ENCODE data around the gene CC2D1A. TPM values are rescaled to one million over a fixed set of nuclear protein-coding genes. Genes with fewer than 3 reads are reported as not detected.

CC2D1A gene
- total RNA-seq, 4 donors from 2014 or later = 42.7 to 99.3 (median 56.0) TPM

DNA sequence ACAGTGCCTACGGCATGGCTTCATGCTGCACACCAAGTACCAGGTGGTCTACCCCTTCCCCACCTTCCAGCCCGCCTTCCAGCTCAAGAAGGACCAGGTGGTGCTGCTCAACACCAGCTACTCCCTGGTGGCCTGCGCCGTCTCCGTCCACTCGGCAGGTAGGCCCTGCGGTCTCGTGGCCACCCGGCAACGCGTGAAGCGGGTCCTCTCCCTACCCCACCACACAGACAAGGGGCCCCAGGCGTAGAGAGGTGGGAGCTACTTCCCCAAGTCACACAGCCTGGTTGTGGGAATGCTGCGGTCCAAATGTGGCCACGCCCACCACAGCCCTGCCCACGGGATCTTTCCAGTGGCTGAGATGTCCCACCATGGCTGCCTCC lies 50.4 kb downstream of the CC2D1A start:
- peaks cover 2 to 74% (median 15%) of the 10 kb centered on the region in 3 donors for H3K36me3 ChIP-seq
- no peaks in the 10 kb centered on the region for H3K9me3 ChIP-seq
- DNase-seq (ENCODE audit: low spot score in 2 of 2) = no peak
- WGBS, 2 donors = 91 to 93% methylated on average over 11 to 14 of the region's 16 CpGs
- no peak overlapping the region for H3K4me3 ChIP-seq
- TF ChIP-seq, protein P1, sequence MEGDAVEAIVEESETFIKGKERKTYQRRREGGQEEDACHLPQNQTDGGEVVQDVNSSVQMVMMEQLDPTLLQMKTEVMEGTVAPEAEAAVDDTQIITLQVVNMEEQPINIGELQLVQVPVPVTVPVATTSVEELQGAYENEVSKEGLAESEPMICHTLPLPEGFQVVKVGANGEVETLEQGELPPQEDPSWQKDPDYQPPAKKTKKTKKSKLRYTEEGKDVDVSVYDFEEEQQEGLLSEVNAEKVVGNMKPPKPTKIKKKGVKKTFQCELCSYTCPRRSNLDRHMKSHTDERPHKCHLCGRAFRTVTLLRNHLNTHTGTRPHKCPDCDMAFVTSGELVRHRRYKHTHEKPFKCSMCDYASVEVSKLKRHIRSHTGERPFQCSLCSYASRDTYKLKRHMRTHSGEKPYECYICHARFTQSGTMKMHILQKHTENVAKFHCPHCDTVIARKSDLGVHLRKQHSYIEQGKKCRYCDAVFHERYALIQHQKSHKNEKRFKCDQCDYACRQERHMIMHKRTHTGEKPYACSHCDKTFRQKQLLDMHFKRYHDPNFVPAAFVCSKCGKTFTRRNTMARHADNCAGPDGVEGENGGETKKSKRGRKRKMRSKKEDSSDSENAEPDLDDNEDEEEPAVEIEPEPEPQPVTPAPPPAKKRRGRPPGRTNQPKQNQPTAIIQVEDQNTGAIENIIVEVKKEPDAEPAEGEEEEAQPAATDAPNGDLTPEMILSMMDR (IDR thresholded peaks at IDR 0.05) = no peak
- TF ChIP-seq POLR2A (IDR thresholded peaks at IDR 0.05) (no peak), EP300 (IDR thresholded peaks at IDR 0.05) (no peak)
- H3K27me3 ChIP-seq = no peaks in the 10 kb centered on the region
- H3K27ac ChIP-seq = no peak overlapping the region
- peaks cover 0 to 24% (median 12%) of the 10 kb centered on the region in 4 donors for H3K4me1 ChIP-seq

GRCh38 chr19:13957051-13957450 lies 51.0 kb downstream of the CC2D1A start:
- peaks cover 0 to 23% (median 12%) of the 10 kb centered on the region in 4 donors for H3K4me1 ChIP-seq
- no peaks in the 10 kb centered on the region for H3K9me3 ChIP-seq
- H3K4me3 ChIP-seq = no peak overlapping the region
- TF ChIP-seq POLR2A (IDR thresholded peaks at IDR 0.05) (no peak), EP300 (IDR thresholded peaks at IDR 0.05) (no peak)
- TF ChIP-seq, protein P1 (IDR thresholded peaks at IDR 0.05) = no peak
- WGBS, 2 donors = 75 to 77% methylated on average over 7 to 8 of the region's 8 CpGs
- DNase-seq (ENCODE audit: low spot score in 2 of 2) = no peak
- no peak overlapping the region for H3K27ac ChIP-seq
- H3K36me3 ChIP-seq = peaks cover 2 to 81% (median 15%) of the 10 kb centered on the region in 3 donors
- no peaks in the 10 kb centered on the region for H3K27me3 ChIP-seq

DNA sequence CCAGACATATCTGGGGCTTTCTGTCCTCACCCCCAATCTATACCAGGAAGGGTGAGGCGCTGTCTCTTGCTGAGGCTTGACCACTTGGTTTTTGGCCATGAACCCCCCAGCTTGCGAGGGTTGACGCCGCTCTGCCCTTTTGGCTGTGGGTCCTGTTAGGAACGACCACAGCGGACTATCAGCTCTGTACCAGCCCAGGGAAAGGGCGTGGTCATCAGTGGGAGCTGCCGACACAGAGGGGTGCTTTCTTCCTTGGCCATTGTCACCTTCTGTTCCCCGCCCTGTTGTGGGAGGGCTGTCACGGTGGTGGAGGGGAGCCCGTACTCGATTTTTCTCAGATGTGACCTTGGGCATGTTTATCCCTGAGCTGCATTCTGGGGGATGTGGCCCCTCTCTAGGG lies 52.0 kb downstream of the CC2D1A start:
- DNase-seq (ENCODE audit: low spot score in 2 of 2) = no peak
- H3K36me3 ChIP-seq = peaks cover 2 to 91% (median 15%) of the 10 kb centered on the region in 3 donors
- H3K4me3 ChIP-seq = no peak overlapping the region
- no peak for TF ChIP-seq POLR2A (IDR thresholded peaks at IDR 0.05)
- TF ChIP-seq, protein P1 (IDR thresholded peaks at IDR 0.05) = no peak
- TF ChIP-seq EP300 (IDR thresholded peaks at IDR 0.05) = no peak
- H3K9me3 ChIP-seq = no peaks in the 10 kb centered on the region
- H3K27ac ChIP-seq = no peak overlapping the region
- H3K4me1 ChIP-seq = peaks cover 0 to 27% (median 10%) of the 10 kb centered on the region in 4 donors
- 74 to 83% methylated on average over 11 to 12 of the region's 12 CpGs for WGBS, 2 donors
- no peaks in the 10 kb centered on the region for H3K27me3 ChIP-seq

- TF ChIP-seq, protein P1 (IDR thresholded peaks at IDR 0.05) = no peak
- TF ChIP-seq POLR2A (IDR thresholded peaks at IDR 0.05) = no peak
- no peak for TF ChIP-seq EP300 (IDR thresholded peaks at IDR 0.05)
- Histone ChIP-seq H3K4me3 (no peak overlapping the region), H3K27me3 (no peaks in the 10 kb centered on the region), H3K36me3 (peaks cover 2 to 99% (median 21%) of the 10 kb centered on the region in 3 donors), H3K27ac (no peak overlapping the region), H3K4me1 (peaks cover 0 to 13% (median 0%) of the 10 kb centered on the region in 4 donors), H3K9me3 (no peaks in the 10 kb centered on the region)
- 85 to 88% methylated on average over 21 to 31 of the region's 41 CpGs for WGBS, 2 donors
- no peak for DNase-seq (ENCODE audit: low spot score in 2 of 2)
Measured at GRCh38 chr19:13959141-13959961, 53.4 kb downstream of the CC2D1A start.

Measured in tibial nerve (tissue), 4 donors.